Measurements from ENCODE around the gene BMP5.

DNA sequence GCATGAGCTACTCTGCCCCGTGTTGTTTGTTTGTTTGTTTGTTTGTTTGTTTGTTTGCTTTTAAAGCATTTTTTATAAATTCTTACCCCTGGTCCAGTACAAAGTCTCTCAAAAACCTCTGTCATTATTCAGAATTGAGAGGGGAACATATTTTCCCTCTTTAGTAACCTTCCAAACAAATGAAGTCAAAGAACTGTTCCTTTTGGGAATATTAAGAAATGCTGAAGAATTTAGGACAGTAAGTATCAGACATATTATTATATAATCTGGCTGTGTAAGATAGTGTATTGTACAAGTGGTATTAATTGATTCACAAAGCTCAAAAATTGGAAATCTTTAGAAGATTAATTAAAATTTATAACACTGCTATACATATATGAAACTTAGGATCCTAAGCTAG is 54.7 kb downstream of the BMP5 start:
- TF ChIP-seq, protein P1, sequence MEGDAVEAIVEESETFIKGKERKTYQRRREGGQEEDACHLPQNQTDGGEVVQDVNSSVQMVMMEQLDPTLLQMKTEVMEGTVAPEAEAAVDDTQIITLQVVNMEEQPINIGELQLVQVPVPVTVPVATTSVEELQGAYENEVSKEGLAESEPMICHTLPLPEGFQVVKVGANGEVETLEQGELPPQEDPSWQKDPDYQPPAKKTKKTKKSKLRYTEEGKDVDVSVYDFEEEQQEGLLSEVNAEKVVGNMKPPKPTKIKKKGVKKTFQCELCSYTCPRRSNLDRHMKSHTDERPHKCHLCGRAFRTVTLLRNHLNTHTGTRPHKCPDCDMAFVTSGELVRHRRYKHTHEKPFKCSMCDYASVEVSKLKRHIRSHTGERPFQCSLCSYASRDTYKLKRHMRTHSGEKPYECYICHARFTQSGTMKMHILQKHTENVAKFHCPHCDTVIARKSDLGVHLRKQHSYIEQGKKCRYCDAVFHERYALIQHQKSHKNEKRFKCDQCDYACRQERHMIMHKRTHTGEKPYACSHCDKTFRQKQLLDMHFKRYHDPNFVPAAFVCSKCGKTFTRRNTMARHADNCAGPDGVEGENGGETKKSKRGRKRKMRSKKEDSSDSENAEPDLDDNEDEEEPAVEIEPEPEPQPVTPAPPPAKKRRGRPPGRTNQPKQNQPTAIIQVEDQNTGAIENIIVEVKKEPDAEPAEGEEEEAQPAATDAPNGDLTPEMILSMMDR (IDR thresholded peaks at IDR 0.05; ENCODE audit: low read length) = no peak
- no peak for TF ChIP-seq EZH2phosphoT487 (IDR thresholded peaks at IDR 0.05; ENCODE audit: low read length)
- TF ChIP-seq EZH2 (optimal IDR thresholded peaks at IDR 0.05; ENCODE audit: low read depth, low read length) = no peak

Data from MM.1S (cell line).